ENCODE results near the gene PIP5K1C. TPM values are rescaled to one million over a fixed set of nuclear protein-coding genes. Genes with fewer than 3 reads are reported as not detected.
A peak's percentile ranks its signal among the peaks of the same experiment; 100 is the strongest.
"Not testable (repeated sequence)": the region's sequence is repeated elsewhere in the genome, so short reads cannot be mapped to it uniquely, and the experiment has no call there.

Gene PIP5K1C
- total RNA-seq, 4 donors from 2014 or later, result 12.0 to 25.3 (median 15.2) TPM

GRCh38 chr19:3634496-3635045 is 65.7 kb downstream of the PIP5K1C start:
- Histone ChIP-seq H3K4me3 (no peak overlapping the region), H3K9me3 (no peaks in the 10 kb centered on the region), H3K4me1 (no peaks in the 10 kb centered on the region), H3K27ac (peak overlapping the region in 2 of 4 donors; percentile 77 to 78), H3K36me3 (peaks cover 0 to 79% (median 7%) of the 10 kb centered on the region in 3 donors), H3K27me3 (no peaks in the 10 kb centered on the region)
- intact Hi-C loops (cut with DNase I), result no loop called here
- no peak for DNase-seq
- WGBS, 2 donors, result 60% methylated on average over 1 of the region's 19 CpGs; no CpG with 5 or more reads in 1 of the 2 donors
- TF ChIP-seq POLR2A (IDR thresholded peaks at IDR 0.05) (no peak), CTCF (IDR thresholded peaks at IDR 0.05) (no peak)

GRCh38 chr19:3633559-3633988 is 66.7 kb downstream of the PIP5K1C start:
- Histone ChIP-seq H3K9me3 (no peaks in the 10 kb centered on the region), H3K4me3 (no peak overlapping the region), H3K27ac (peak overlapping the region in 2 of 4 donors; percentile 77 to 78), H3K4me1 (no peaks in the 10 kb centered on the region), H3K27me3 (no peaks in the 10 kb centered on the region), H3K36me3 (peaks cover 0 to 69% (median 7%) of the 10 kb centered on the region in 3 donors)
- no peak for DNase-seq
- 84% methylated on average over 11 of the region's 22 CpGs; no CpG with 5 or more reads in 1 of the 2 donors for WGBS, 2 donors
- no peak for TF ChIP-seq POLR2A (IDR thresholded peaks at IDR 0.05)
- intact Hi-C loops (cut with DNase I), result no loop called here

- Histone ChIP-seq H3K27ac (peak overlapping the region; percentile 26 to 78 (median 72)), H3K4me3 (no peak overlapping the region), H3K4me1 (no peaks in the 10 kb centered on the region), H3K9me3 (no peaks in the 10 kb centered on the region), H3K36me3 (peaks cover 0 to 62% (median 4%) of the 10 kb centered on the region in 3 donors), H3K27me3 (no peaks in the 10 kb centered on the region)
- 45 to 89% methylated on average over 2 to 30 of the region's 50 CpGs for WGBS, 2 donors
- intact Hi-C loops (cut with DNase I), result no loop called here
- DNase-seq, result no peak
- TF ChIP-seq POLR2A (IDR thresholded peaks at IDR 0.05) (no peak), CTCF (IDR thresholded peaks at IDR 0.05) (no peak)
Observed at GRCh38 chr19:3632739-3633558, 67.3 kb downstream of the PIP5K1C start.

GRCh38 chr19:3632098-3632497 is 68.2 kb downstream of the PIP5K1C start:
- Histone ChIP-seq H3K9me3 (no peaks in the 10 kb centered on the region), H3K4me1 (peaks cover 4 to 5% (median 5%) of the 10 kb centered on the region in 3 donors), H3K4me3 (no peak overlapping the region), H3K27me3 (no peaks in the 10 kb centered on the region), H3K36me3 (peaks cover 0 to 54% (median 0%) of the 10 kb centered on the region in 3 donors), H3K27ac (peak overlapping the region; percentile 26 to 78 (median 72))
- WGBS, 2 donors, result 79% methylated on average over 4 of the region's 16 CpGs; no CpG with 5 or more reads in 1 of the 2 donors
- TF ChIP-seq CTCF (IDR thresholded peaks at IDR 0.05), result no peak
- TF ChIP-seq POLR2A (IDR thresholded peaks at IDR 0.05), result no peak
- intact Hi-C loops (cut with DNase I), result no loop called here
- no peak for DNase-seq

GRCh38 chr19:3631053-3631861 is 69.0 kb downstream of the PIP5K1C start:
- Histone ChIP-seq H3K4me1 (peaks cover 4 to 6% (median 6%) of the 10 kb centered on the region in 3 donors), H3K27ac (peak overlapping the region in 3 of 4 donors; percentile 67 to 78 (median 77)), H3K9me3 (no peaks in the 10 kb centered on the region), H3K36me3 (peaks cover 0 to 46% (median 0%) of the 10 kb centered on the region in 3 donors), H3K27me3 (no peaks in the 10 kb centered on the region), H3K4me3 (no peak overlapping the region)
- no peak for TF ChIP-seq CTCF (IDR thresholded peaks at IDR 0.05)
- no peak for TF ChIP-seq POLR2A (IDR thresholded peaks at IDR 0.05)
- intact Hi-C loops (cut with DNase I), result no loop called here
- DNase-seq, result no peak
- WGBS, 2 donors, result 80 to 89% methylated on average over 1 to 22 of the region's 43 CpGs

- peaks cover 16 to 31% (median 23%) of the 10 kb centered on the region in 3 donors for H3K4me1 ChIP-seq
- H3K27ac ChIP-seq; H3K27me3 ChIP-seq; DNase-seq; H3K9me3 ChIP-seq; H3K4me3 ChIP-seq; intact Hi-C loops (cut with DNase I): not testable (repeated sequence)
- peaks cover 0 to 39% (median 0%) of the 10 kb centered on the region in 3 donors for H3K36me3 ChIP-seq
- WGBS, 2 donors, result 58 to 60% methylated on average over 9 of the region's 9 CpGs
Observed at GRCh38 chr19:3628766-3629165, 71.5 kb downstream of the PIP5K1C start.

Measured in esophagus squamous epithelium (tissue), 5 donors.